ENCODE results near the gene ANKLE1.

The ANKLE1 gene, protein sequence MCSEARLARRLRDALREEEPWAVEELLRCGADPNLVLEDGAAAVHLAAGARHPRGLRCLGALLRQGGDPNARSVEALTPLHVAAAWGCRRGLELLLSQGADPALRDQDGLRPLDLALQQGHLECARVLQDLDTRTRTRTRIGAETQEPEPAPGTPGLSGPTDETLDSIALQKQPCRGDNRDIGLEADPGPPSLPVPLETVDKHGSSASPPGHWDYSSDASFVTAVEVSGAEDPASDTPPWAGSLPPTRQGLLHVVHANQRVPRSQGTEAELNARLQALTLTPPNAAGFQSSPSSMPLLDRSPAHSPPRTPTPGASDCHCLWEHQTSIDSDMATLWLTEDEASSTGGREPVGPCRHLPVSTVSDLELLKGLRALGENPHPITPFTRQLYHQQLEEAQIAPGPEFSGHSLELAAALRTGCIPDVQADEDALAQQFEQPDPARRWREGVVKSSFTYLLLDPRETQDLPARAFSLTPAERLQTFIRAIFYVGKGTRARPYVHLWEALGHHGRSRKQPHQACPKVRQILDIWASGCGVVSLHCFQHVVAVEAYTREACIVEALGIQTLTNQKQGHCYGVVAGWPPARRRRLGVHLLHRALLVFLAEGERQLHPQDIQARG

DNA sequence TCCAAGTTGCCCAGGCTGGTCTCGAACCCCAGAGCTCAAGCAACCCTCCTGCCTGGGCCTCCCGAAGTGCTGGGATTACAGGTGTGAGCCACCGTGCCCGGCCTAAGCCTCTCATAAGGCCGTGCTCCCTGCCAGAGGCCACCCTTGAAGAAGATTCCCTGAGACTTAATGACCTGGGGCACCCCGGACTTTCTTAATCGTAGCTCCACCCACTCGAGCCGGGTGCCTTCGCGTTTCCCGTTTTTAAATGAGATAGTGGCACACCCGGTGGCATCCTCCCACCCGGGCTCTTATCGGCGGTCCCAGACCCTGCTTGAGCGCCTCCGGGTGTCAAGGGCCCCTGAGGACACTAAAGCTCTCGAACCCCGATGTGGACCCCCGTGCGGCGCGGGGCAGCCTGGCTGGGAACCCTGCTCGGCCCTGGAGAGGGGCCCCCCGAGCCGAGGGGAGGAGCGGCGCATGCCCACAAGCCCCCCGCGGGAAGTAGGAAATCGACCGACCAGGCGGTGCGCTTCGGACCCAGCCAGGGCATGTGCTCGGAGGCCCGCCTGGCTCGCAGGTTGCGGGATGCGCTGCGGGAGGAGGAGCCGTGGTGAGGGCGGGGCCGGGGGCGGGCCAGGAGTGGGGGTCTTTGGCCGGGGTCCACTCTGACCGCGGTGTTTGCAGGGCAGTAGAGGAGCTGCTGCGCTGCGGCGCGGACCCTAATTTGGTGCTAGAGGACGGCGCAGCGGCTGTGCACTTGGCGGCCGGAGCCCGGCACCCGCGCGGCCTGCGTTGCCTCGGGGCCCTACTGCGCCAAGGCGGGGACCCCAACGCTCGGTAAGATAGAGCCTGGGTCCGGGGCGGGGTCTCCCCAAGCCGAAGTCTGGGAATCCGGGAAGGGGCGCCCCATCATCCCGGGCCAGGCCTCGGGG, at the start of gene ANKLE1:
TSS of gene ANKLE1 (plus strand) at position 511 of the 914 bp plus-strand sequence. CDS start at position 531, 20 bp downstream.
- H3K9ac ChIP-seq (ENCODE audit: low read length in 2 of 2): peak within 1 kb of the TSS in 1 of 2 donors; percentile 4

DNA sequence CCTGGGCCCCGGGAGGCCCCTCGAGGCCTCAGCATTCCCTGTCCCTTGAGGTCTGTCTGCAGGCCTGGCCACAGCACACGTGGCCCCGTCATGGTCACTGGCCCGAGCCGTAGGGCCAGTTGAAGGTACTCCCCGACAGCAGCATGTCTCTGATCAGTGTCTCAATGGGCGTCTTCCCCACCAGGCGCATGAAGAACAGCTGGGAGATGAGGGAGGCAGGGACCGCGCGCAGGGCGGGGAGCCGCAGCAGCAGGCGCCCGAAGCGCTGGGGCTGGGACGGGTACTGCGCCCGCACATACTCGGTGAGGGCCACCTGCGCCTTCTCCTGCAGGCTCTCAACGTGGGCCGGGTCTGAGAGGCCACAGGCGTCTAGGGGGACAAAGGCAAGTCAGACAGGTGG, 49.4 kb upstream of the ANKLE1 start:
- Histone ChIP-seq H3K27me3 (ENCODE audit: control insufficient read depth in 1 of 2, insufficient read depth in 2 of 2, low read length in 2 of 2) (no peaks in the 10 kb centered on the region), H3K4me1 (ENCODE audit: control insufficient read depth, insufficient read depth, low read length) (peaks cover 30% of the 10 kb centered on the region), H3K9me3 (ENCODE audit: control insufficient read depth in 2 of 2, low read length in 2 of 2) (no peaks in the 10 kb centered on the region), H3K27ac (ENCODE audit: low read length) (no peak overlapping the region), H3K36me3 (ENCODE audit: control insufficient read depth in 2 of 2, insufficient read depth in 2 of 2, low read length in 2 of 2) (peaks cover 8 to 16% of the 10 kb centered on the region in 2 donors), H3K4me3 (ENCODE audit: low read length in 2 of 2) (no peak overlapping the region), H3K9ac (ENCODE audit: low read length in 2 of 2) (no peak overlapping the region)

More for the DNA sequence above, at the start of gene ANKLE1:
- Histone ChIP-seq H3K36me3 (ENCODE audit: control insufficient read depth in 2 of 2, insufficient read depth in 2 of 2, low read length in 2 of 2) (peaks cover 5 to 11% of the 10 kb centered on the region in 2 donors), H3K9me3 (ENCODE audit: control insufficient read depth in 2 of 2, low read length in 2 of 2) (no peaks in the 10 kb centered on the region), H3K4me1 (ENCODE audit: control insufficient read depth, insufficient read depth, low read length) (peaks cover 17% of the 10 kb centered on the region), H3K4me3 (ENCODE audit: low read length in 2 of 2) (peak within 1 kb of the TSS; percentile 40 to 69), H3K27me3 (ENCODE audit: control insufficient read depth in 1 of 2, insufficient read depth in 2 of 2, low read length in 2 of 2) (peaks cover 8 to 18% of the 10 kb centered on the region in 2 donors), H3K27ac (ENCODE audit: low read length) (no peak within 1 kb of the TSS)

DNA sequence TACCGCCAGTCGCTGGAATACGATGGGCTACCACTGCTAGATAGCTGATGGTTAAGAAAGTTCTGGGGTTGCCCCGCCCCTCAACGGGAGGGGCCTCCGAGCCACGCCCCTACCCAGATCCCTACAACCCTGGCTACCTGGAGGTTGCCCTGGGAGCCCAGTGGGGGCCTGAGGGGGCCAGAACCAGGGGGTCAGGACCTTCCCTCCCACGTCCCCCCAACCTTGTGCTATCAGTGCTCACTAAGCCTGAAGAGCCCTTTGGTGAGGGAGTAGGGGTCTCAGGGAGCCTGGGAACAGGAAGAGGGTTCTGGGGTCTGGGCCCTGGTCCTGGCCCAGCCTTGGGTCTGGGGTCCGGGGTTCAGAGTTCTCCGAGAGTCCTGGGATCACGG, 46.8 kb upstream of the ANKLE1 start:
- Histone ChIP-seq H3K36me3 (ENCODE audit: control insufficient read depth in 2 of 2, insufficient read depth in 2 of 2, low read length in 2 of 2) (peaks cover 8 to 15% of the 10 kb centered on the region in 2 donors), H3K9me3 (ENCODE audit: control insufficient read depth in 2 of 2, low read length in 2 of 2) (no peaks in the 10 kb centered on the region), H3K4me1 (ENCODE audit: control insufficient read depth, insufficient read depth, low read length) (peaks cover 24% of the 10 kb centered on the region), H3K4me3 (ENCODE audit: low read length in 2 of 2) (peak overlapping the region; percentile 49 to 70), H3K27me3 (ENCODE audit: control insufficient read depth in 1 of 2, insufficient read depth in 2 of 2, low read length in 2 of 2) (no peaks in the 10 kb centered on the region), H3K27ac (ENCODE audit: low read length) (peak overlapping the region; percentile 53), H3K9ac (ENCODE audit: low read length in 2 of 2) (peak overlapping the region; percentile 42 to 51)

DNA sequence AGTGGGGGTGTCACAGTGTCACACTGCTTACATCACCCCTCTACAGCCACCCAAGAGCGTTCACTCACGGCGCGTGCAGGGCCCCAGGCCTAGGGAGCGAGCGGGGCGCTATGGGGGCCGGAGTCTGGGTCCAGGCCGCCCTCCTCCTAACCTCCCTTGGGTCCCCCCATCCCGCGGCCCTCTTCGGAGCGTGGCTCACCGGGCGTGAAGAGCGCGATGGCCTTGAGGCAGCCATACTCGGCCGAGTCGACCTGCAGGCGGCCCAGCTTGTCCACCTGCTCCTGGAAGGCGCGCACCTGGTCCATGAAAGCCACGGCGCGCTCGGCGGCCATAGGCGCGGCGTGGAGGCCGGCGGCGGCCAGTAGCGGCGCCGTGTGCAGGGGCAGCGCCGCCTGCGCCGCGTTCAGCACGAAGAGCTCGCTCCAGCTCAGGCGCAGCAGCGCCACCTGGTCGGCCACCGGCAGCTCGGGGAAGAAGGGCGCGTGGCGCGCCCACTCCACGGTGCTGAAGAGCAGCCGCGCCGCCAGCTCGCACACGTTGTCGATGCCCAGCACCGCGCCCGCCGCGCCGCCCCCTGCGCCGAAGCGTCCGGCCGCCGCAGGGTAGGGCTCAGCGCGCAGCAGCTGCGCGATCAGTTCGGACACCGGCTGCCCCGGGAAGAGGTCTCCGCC, 46.3 kb upstream of the ANKLE1 start:
- Histone ChIP-seq H3K27me3 (ENCODE audit: control insufficient read depth in 1 of 2, insufficient read depth in 2 of 2, low read length in 2 of 2) (no peaks in the 10 kb centered on the region), H3K9me3 (ENCODE audit: control insufficient read depth in 2 of 2, low read length in 2 of 2) (no peaks in the 10 kb centered on the region), H3K36me3 (ENCODE audit: control insufficient read depth in 2 of 2, insufficient read depth in 2 of 2, low read length in 2 of 2) (peaks cover 8 to 17% of the 10 kb centered on the region in 2 donors), H3K27ac (ENCODE audit: low read length) (peak overlapping the region; percentile 53), H3K9ac (ENCODE audit: low read length in 2 of 2) (peak overlapping the region; percentile 42 to 51), H3K4me1 (ENCODE audit: control insufficient read depth, insufficient read depth, low read length) (peaks cover 21% of the 10 kb centered on the region), H3K4me3 (ENCODE audit: low read length in 2 of 2) (peak overlapping the region; percentile 49 to 70)

DNA sequence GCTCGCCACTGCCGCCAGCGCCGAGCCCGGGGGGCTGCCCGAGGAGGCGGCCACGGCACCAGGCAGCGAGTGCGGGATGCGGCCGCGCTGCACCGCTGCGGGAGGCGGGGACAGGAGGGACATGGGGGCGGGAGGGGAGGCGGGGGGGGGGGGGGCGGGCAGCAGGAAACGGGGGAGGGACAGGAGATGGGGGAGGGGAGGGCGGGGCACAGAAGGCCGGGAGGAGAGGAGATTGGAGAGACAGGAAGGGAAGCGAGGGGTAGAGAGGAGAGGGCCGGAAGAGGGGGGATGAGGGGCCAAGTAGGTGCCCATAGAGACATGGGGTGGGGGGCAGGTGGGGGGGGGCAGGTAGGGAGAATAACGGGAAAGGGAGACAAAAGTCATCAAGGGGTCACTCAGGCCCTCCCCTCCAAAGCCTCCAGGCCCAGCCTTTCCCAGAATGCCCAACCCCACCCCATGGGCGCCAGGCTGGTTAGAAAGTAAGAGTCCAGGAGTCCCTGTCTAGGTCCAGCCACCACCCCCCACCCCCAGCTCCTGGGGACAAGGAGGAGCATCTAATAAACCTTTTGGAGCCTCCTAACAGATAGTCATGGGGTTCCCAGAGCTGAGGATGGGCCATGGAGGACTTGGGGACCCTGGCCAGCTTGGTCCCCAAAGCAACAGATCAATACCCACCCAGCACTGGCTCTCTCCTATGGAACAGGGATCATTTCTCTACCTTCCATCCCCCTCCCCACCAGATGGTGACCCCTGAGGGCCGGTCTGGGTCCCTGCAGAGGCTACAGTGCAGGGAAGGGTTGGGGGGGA, 45.5 kb upstream of the ANKLE1 start:
- peaks cover 4 to 20% of the 10 kb centered on the region in 2 donors for H3K36me3 ChIP-seq (ENCODE audit: control insufficient read depth in 2 of 2, insufficient read depth in 2 of 2, low read length in 2 of 2)
- H3K9me3 ChIP-seq (ENCODE audit: control insufficient read depth in 2 of 2, low read length in 2 of 2): no peaks in the 10 kb centered on the region
- H3K4me1 ChIP-seq (ENCODE audit: control insufficient read depth, insufficient read depth, low read length): peaks cover 21% of the 10 kb centered on the region
- H3K27ac ChIP-seq (ENCODE audit: low read length): peak overlapping the region; percentile 53
- peak overlapping the region; percentile 49 to 70 for H3K4me3 ChIP-seq (ENCODE audit: low read length in 2 of 2)
- no peaks in the 10 kb centered on the region for H3K27me3 ChIP-seq (ENCODE audit: control insufficient read depth in 1 of 2, insufficient read depth in 2 of 2, low read length in 2 of 2)
- no peak overlapping the region for H3K9ac ChIP-seq (ENCODE audit: low read length in 2 of 2)

DNA sequence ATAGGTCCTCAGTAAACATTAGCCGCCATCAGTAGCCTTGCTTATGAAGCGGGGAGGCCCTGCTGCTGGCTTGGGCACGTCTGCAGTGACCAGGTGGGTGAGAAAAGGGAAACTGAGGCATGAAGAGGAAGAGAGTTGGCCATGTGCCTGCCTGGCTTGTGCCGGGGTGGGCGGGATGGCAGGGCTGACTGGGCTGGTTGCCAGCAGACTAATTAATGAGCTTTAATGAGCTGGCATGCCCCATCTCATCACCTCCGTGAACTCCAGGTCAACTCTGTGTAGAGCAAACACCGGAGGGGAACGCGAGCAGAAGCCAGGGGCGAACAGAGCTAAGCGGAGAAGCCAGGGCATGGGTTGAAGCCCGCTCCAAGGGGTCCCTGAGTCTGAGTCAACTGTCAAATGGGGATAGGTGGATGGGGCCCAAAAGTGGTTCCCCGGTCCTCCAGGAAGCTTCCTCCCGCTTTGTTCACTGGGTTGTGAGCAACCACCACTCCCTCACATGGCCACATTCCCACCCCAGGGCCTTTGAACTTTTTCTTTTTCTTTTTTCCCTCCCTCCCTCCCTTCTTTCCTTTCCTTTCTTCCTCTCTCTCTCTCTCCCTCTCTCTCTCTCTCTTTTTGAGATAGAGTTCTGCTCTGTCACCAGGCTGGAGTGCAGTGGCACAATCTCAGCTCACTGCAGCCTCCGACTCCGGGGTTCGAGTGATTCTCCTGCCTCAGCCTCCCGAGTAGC, 44.7 kb upstream of the ANKLE1 start:
- peaks cover 28% of the 10 kb centered on the region for H3K4me1 ChIP-seq (ENCODE audit: control insufficient read depth, insufficient read depth, low read length)
- H3K36me3 ChIP-seq (ENCODE audit: control insufficient read depth in 2 of 2, insufficient read depth in 2 of 2, low read length in 2 of 2): peaks cover under 1 to 17% of the 10 kb centered on the region in 2 donors
- H3K4me3 ChIP-seq (ENCODE audit: low read length in 2 of 2): no peak overlapping the region
- no peak overlapping the region for H3K9ac ChIP-seq (ENCODE audit: low read length in 2 of 2)
- H3K9me3 ChIP-seq (ENCODE audit: control insufficient read depth in 2 of 2, low read length in 2 of 2): no peaks in the 10 kb centered on the region
- peak overlapping the region; percentile 18 for H3K27ac ChIP-seq (ENCODE audit: low read length)
- no peaks in the 10 kb centered on the region for H3K27me3 ChIP-seq (ENCODE audit: control insufficient read depth in 1 of 2, insufficient read depth in 2 of 2, low read length in 2 of 2)

DNA sequence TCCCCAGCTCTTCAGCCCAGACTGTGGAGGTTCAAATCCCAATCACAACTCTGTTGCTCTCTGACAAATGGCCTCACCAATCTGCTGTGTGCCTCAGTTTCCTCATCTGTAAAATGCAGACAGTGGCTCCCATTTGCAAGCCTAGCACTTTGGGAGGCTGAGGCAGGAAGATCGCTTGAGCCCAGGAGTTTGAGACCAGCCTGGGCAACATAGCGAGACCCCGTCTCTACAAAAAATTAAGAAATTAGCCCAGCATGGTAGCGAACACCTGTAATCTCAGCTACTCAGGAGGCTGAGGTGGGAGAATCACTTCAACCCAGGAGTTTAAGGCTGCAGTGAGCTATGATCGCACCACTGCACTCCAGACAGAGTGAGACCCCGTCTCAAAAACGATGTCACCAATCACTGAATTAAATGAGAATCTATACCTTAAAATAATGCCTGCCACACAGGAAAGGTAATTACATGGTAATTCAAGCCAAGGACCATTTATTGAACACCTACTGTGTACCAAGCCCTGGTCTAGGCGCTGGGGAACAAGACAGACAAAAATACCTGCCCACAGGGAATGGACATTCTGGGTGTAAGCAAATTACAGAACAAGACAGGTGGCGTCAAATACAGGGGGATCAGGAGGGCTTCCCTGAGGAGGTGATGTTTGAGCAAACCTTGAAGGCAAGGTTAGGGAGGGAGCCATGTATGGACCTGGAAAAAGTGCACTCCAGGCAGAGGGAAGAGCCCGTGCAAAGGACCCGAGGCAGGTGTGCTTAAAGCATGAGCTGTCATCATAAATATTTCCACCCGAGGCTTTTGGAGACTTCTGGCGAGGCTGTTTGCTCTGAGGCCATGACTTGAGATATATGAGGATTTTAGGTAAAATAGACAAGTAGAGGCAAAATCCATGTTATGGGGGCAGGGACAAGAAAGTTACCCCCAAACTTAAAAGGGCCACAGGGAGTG, 43.7 kb upstream of the ANKLE1 start:
- peaks cover 35% of the 10 kb centered on the region for H3K4me1 ChIP-seq (ENCODE audit: control insufficient read depth, insufficient read depth, low read length)
- H3K4me3 ChIP-seq (ENCODE audit: low read length in 2 of 2): no peak overlapping the region
- H3K27ac ChIP-seq (ENCODE audit: low read length): no peak overlapping the region
- no peaks in the 10 kb centered on the region for H3K9me3 ChIP-seq (ENCODE audit: control insufficient read depth in 2 of 2, low read length in 2 of 2)
- H3K27me3 ChIP-seq (ENCODE audit: control insufficient read depth in 1 of 2, insufficient read depth in 2 of 2, low read length in 2 of 2): no peaks in the 10 kb centered on the region
- H3K9ac ChIP-seq (ENCODE audit: low read length in 2 of 2): no peak overlapping the region
- H3K36me3 ChIP-seq (ENCODE audit: control insufficient read depth in 2 of 2, insufficient read depth in 2 of 2, low read length in 2 of 2): peaks cover 0 to 15% of the 10 kb centered on the region in 2 donors

DNA sequence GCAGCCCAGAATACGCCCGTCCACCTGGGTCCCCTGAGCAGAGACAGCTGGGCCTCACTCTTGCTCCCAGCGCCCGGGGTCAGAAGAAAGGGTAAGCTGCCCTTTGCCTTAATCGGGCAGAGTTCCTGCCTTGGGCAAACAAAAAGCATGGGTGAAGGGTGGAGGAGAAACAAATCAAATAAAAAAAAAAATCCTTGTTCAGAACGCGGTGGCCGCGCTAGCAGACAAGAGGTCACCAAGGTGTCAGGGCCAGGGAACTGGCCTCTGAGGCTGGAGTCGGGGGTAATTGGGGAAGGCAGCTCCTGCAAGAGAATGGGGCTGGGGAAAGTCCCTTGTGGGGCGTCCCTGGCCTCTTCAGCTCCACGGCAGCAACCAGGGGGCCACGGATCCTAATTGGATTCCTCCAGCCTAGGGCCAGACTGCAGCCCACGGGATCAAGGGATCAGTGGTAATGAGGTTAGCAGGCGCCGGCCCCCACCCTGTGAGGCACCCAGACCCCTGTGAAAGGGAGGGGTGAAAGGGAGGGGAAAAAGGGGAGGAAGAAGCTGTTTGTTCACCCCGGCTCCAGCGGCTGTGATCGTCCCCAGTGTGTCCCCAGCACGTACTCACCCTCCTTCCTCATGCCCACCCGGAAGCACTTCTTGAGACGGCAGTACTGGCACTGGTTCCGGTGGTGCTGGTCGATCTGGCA, 41.5 kb upstream of the ANKLE1 start:
- H3K4me3 ChIP-seq (ENCODE audit: low read length in 2 of 2): no peak overlapping the region
- H3K27me3 ChIP-seq (ENCODE audit: control insufficient read depth in 1 of 2, insufficient read depth in 2 of 2, low read length in 2 of 2): no peaks in the 10 kb centered on the region
- H3K27ac ChIP-seq (ENCODE audit: low read length): no peak overlapping the region
- no peak overlapping the region for H3K9ac ChIP-seq (ENCODE audit: low read length in 2 of 2)
- peaks cover 35% of the 10 kb centered on the region for H3K4me1 ChIP-seq (ENCODE audit: control insufficient read depth, insufficient read depth, low read length)
- H3K36me3 ChIP-seq (ENCODE audit: control insufficient read depth in 2 of 2, insufficient read depth in 2 of 2, low read length in 2 of 2): peaks cover 0 to 12% of the 10 kb centered on the region in 2 donors
- no peaks in the 10 kb centered on the region for H3K9me3 ChIP-seq (ENCODE audit: control insufficient read depth in 2 of 2, low read length in 2 of 2)
